NT2/D1 (cell line): ENCODE measurements around the gene ROBO1.

ENCODE experiments used
- SUZ12 ChIP-seq: IDR thresholded peaks from 2 replicates; pipeline ENCODE4 v1.6.1; 2011; ENCODE audit not compliant: insufficient read length, insufficient read depth; ENCODE audit errors: extremely low read depth
- YY1 ChIP-seq: IDR thresholded peaks from 2 replicates; pipeline ENCODE4 v1.6.1; 2011; ENCODE audit not compliant: insufficient read length, insufficient read depth

DNA sequence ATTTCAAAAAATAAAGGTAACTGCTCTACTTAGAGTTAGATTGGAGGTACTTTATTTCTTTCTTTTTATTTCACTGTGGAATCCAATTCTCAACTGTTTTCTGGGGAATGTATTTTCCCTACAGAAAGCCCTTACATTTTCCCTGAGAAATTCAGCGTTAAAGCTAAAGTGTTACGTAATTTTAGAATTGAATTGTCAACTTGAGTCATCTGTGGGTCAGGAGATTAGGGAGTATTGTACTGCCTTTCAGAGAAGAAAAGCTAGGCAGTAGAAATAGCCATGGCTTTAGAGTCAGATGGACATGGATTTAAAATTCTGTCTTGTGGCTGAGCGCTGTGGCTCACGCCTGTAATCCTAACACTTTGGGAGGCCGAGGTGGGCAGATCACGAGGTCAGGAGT, 728.6 kb downstream of the ROBO1 start:
- no peak for TF ChIP-seq SUZ12
- TF ChIP-seq YY1 = no peak
